GM12878 (cell line): ENCODE measurements around the gene ZCCHC8. TPM values are rescaled to one million over a fixed set of nuclear protein-coding genes. Genes with fewer than 3 reads are reported as not detected.

Experiments used
- ATF2 ChIP-seq: IDR thresholded peaks from 2 replicates; pipeline ENCODE4 v1.6.1; 2012; ENCODE audit warnings: low read length, inconsistent platforms
- ATF3 ChIP-seq: IDR thresholded peaks from 2 replicates; pipeline ENCODE4 v1.6.1; 2011; ENCODE audit warnings: low read depth, mild to moderate bottlenecking, low read length, moderate library complexity, borderline replicate concordance; ENCODE audit errors: extremely low read depth
- BHLHE40 ChIP-seq, 2 experiments: fragments of 450-650 bp in 1 of 2; IDR thresholded peaks; 2 replicates each; pipeline ENCODE4 v1.6.1; 2011 to 2017; ENCODE audit warnings: low read depth in 2 of 2, borderline replicate concordance in 1 of 2, improper control_type of control experiment in 1 of 2, low read length in 1 of 2, mild to moderate bottlenecking in 1 of 2
- CREB1 ChIP-seq: IDR thresholded peaks from 2 replicates; pipeline ENCODE4 v1.6.1; 2012; ENCODE audit warnings: low read depth, mild to moderate bottlenecking, inconsistent platforms
- ESRRA ChIP-seq: IDR thresholded peaks from 2 replicates; pipeline ENCODE4 v1.6.1; 2012; ENCODE audit warnings: mild to moderate bottlenecking, low read length, improper control_type of control experiment
- MEF2B ChIP-seq: fragments of 450-650 bp; IDR thresholded peaks from 2 replicates; pipeline ENCODE4 v1.6.1; 2018; ENCODE audit warnings: mild to moderate bottlenecking, moderate library complexity; ENCODE audit not compliant: partially characterized antibody, poor library complexity, severe bottlenecking
- MYB ChIP-seq: fragments of 150-350 bp; IDR thresholded peaks from 2 replicates; pipeline ENCODE4 v1.6.1; 2014; ENCODE audit warnings: mild to moderate bottlenecking, low read depth, low read length, borderline replicate concordance
- MYC ChIP-seq: IDR thresholded peaks from 2 replicates; pipeline ENCODE4 v1.6.1; 2011; ENCODE audit warnings: mild to moderate bottlenecking, low read length, moderate library complexity, inconsistent platforms; ENCODE audit not compliant: insufficient read depth, insufficient replicate concordance, insufficient read length, severe bottlenecking
- NKRF ChIP-seq: fragments of 450-650 bp; conservative IDR thresholded peaks from 2 replicates; pipeline ENCODE4 v1.6.1; 2017; ENCODE audit warnings: mild to moderate bottlenecking, moderate library complexity
- NR2C2 ChIP-seq: IDR thresholded peaks from 2 replicates; pipeline ENCODE4 v1.6.1; 2011; ENCODE audit warnings: borderline replicate concordance, low read depth; ENCODE audit not compliant: control insufficient read depth, insufficient read length
- NR2F1 ChIP-seq: fragments of 450-650 bp; conservative IDR thresholded peaks from 2 replicates; pipeline ENCODE4 v1.6.1; 2017; ENCODE audit warnings: mild to moderate bottlenecking
- PKNOX1 ChIP-seq: fragments of 450-650 bp; IDR thresholded peaks from 2 replicates; pipeline ENCODE4 v1.6.1; 2016; ENCODE audit warnings: mild to moderate bottlenecking
- POLR2AphosphoS5 ChIP-seq: IDR thresholded peaks from 2 replicates; pipeline ENCODE4 v1.6.1; 2011; ENCODE audit warnings: mild to moderate bottlenecking, low read length, inconsistent platforms
- STAT1 ChIP-seq: fragments of 450-650 bp; conservative IDR thresholded peaks from 2 replicates; pipeline ENCODE4 v1.6.1; 2014; ENCODE audit warnings: antibody characterized with exemption, mild to moderate bottlenecking
- STAT3 ChIP-seq: IDR thresholded peaks from 2 replicates; pipeline ENCODE4 v1.6.1; 2011; ENCODE audit warnings: low read depth, low read length, improper control_type of control experiment
- SUZ12 ChIP-seq: fragments of 200-600 bp; sonication (generic); IDR thresholded peaks from one replicate; pipeline ENCODE4 v1.6.1; 2018; ENCODE audit warnings: antibody characterized with exemption, mild to moderate bottlenecking; ENCODE audit not compliant: unreplicated experiment
- TAF1 ChIP-seq: IDR thresholded peaks from 2 replicates; pipeline ENCODE4 v1.6.1; 2011; ENCODE audit warnings: mild to moderate bottlenecking, low read depth, low read length, borderline replicate concordance
- TBL1XR1 ChIP-seq: IDR thresholded peaks from 2 replicates; pipeline ENCODE4 v1.6.1; 2012; ENCODE audit warnings: low read depth, low read length, improper control_type of control experiment
- ZBTB4 ChIP-seq: fragments of 450-650 bp; formaldehyde crosslinking; IDR thresholded peaks from 2 replicates; pipeline ENCODE4 v1.4.0; 2022; ENCODE audit warnings: mild to moderate bottlenecking, moderate library complexity
- ZNF274 ChIP-seq: IDR thresholded peaks from one replicate; pipeline ENCODE4 v1.8.0; 2011; ENCODE audit not compliant: insufficient read length, insufficient read depth
- ZNF622 ChIP-seq: fragments of 450-650 bp; IDR thresholded peaks from 2 replicates; pipeline ENCODE4 v1.6.1; 2017; ENCODE audit warnings: mild to moderate bottlenecking, inconsistent platforms
- ZSCAN29 ChIP-seq: fragments of 450-650 bp; IDR thresholded peaks from 2 replicates; pipeline ENCODE4 v1.6.1; 2017; ENCODE audit warnings: mild to moderate bottlenecking, moderate library complexity
- polyA plus RNA-seq, 11 experiments: library from polyadenylated mRNA; depleted of rRNA in 4 of 11; unstranded in 6 of 11; stranded (reverse) in 5 of 11; fragments of >200 nt; fragmentation: Nextera tagmentation in 4 of 11; fragmentation: Illumina TruSeq in 1 of 11; extraction: Ambion mirVana in 4 of 11; extraction: Trizol in 1 of 11; gene quantifications; 1 replicate in 1 of 11; 2 replicates in 10 of 11; pipeline versions ENCODE4 v1.2.1 to v1.2.3, GENCODE V29; 2011 to 2016; ENCODE audit warnings: inconsistent platforms in 2 of 11, missing spikeins in 2 of 11, low read depth in 1 of 11
- total RNA-seq, 4 experiments: library from RNA; depleted of rRNA in 3 of 4; stranded (reverse); fragments of >200 nt in 3 of 4; fragmentation: Illumina TruSeq in 1 of 4; extraction: Trizol in 1 of 4; gene quantifications; 2 replicates each; pipeline versions ENCODE4 v1.2.1 to v1.2.3, GENCODE V29; 2013 to 2021

The ZCCHC8 gene
- total and polyA plus RNA-seq, 10 of the 15 experiments (the other 5 are each of a cell fraction or from before 2014, with no cell fraction given): 8.8 to 34.8 (median 21.7) TPM

- no peak for TF ChIP-seq MYC
- TF ChIP-seq ESRRA: no peak
- no peak for TF ChIP-seq NR2C2
- TF ChIP-seq NKRF: peak; percentile 63; the same call in 1 of the 2 replicates
- TF ChIP-seq MEF2B: peak; percentile 61
- TF ChIP-seq ATF3: no peak
- TF ChIP-seq STAT1: no peak
- peak; percentile 97 for TF ChIP-seq ZSCAN29
- TF ChIP-seq ZBTB4: no peak
- no peak for TF ChIP-seq SUZ12
- TF ChIP-seq ZNF622: no peak
- 0 out of 2 replicates have a peak, but pooled peaks have one; percentile 44 for TF ChIP-seq NR2F1
- no peak for TF ChIP-seq MYB
- TF ChIP-seq PKNOX1: no peak
- no peak for TF ChIP-seq ATF2
- TF ChIP-seq POLR2AphosphoS5: no peak
- TF ChIP-seq CREB1: peak; percentile 94
- TF ChIP-seq TAF1: no peak
- no peak for TF ChIP-seq STAT3
- no peak for TF ChIP-seq ZNF274
- TF ChIP-seq BHLHE40 (IDR thresholded peaks at IDR 0.05; ENCODE audit: borderline replicate concordance in 1 of 2, low read depth in 2 of 2, low read length in 1 of 2): peak; percentile 59 to 70; a peak in 2 of 4 replicates
- TF ChIP-seq TBL1XR1: no peak
Observed at GRCh38 chr12:122499991-122500684, 594 bp downstream of the ZCCHC8 start (continued).
